ENCODE measurements around the gene MUC6. TPM values are rescaled to one million over a fixed set of nuclear protein-coding genes. Genes with fewer than 3 reads are reported as not detected.

The MUC6 gene
- not detected in 2 replicates for polyA plus RNA-seq

GRCh38 chr11:1036303-1036923 lies at the start of gene MUC6:
Gene MUC6 (minus strand): TSS chr11:1036718. CDS start chr11:1036655, 63 bp downstream.

GRCh38 chr11:1074244-1075221 lies 38.0 kb upstream of the MUC6 start, which contains the start of gene MUC2:
Gene MUC2 (plus strand): TSS chr11:1074874.

Other genes with a start within 250 kb of the MUC6 start
- gene CEND1, start 246.6 kb downstream of the MUC6 start, polyA plus RNA-seq = 14.7 and 20.2 TPM in 2 replicates
- 4.6 and 6.6 TPM in 2 replicates for gene SLC25A22, start 238.4 kb downstream of the MUC6 start, polyA plus RNA-seq
- gene PIDD1, start 231.5 kb downstream of the MUC6 start, polyA plus RNA-seq = 0.95 and 0.99 TPM in 2 replicates
- gene RPLP2, start 226.8 kb downstream of the MUC6 start, polyA plus RNA-seq = 295 and 369 TPM in 2 replicates
- gene PNPLA2, start 217.8 kb downstream of the MUC6 start, polyA plus RNA-seq = 0.77 and 3.1 TPM in 2 replicates
- gene CRACR2B, start 208.8 kb downstream of the MUC6 start, polyA plus RNA-seq = not detected in 2 replicates
- gene CD151, start 203.8 kb downstream of the MUC6 start, polyA plus RNA-seq = 6.6 and 8.6 TPM in 2 replicates
- 181 and 206 TPM in 2 replicates for gene POLR2L, start 194.2 kb downstream of the MUC6 start, polyA plus RNA-seq
- gene TSPAN4, start 193.9 kb downstream of the MUC6 start, polyA plus RNA-seq = not detected in 2 replicates
- 25.8 and 47.8 TPM in 2 replicates for gene CHID1, start 125.9 kb downstream of the MUC6 start, polyA plus RNA-seq
- 32.3 and 35.2 TPM in 2 replicates for gene AP2A2, start 110.8 kb downstream of the MUC6 start, polyA plus RNA-seq
- gene MUC2, start 38.2 kb upstream of the MUC6 start, polyA plus RNA-seq = not detected in 2 replicates
- gene MUC5AC, start 121.2 kb upstream of the MUC6 start, polyA plus RNA-seq = not detected in 2 replicates
- gene MUC5B, start 186.3 kb upstream of the MUC6 start, polyA plus RNA-seq = not detected in 2 replicates

Data from Purkinje cell (primary cell).